RKO (cell line): Measurements from ENCODE around the gene RNF41.
A peak's percentile ranks its signal among the peaks of the same experiment; 100 is the strongest.

Experiments used
- DNase-seq: peaks from one replicate; pipeline ENCODE4 v3.0.0-alpha.2; 2016; ENCODE audit warnings: low spot score

The RNF41 gene

DNA sequence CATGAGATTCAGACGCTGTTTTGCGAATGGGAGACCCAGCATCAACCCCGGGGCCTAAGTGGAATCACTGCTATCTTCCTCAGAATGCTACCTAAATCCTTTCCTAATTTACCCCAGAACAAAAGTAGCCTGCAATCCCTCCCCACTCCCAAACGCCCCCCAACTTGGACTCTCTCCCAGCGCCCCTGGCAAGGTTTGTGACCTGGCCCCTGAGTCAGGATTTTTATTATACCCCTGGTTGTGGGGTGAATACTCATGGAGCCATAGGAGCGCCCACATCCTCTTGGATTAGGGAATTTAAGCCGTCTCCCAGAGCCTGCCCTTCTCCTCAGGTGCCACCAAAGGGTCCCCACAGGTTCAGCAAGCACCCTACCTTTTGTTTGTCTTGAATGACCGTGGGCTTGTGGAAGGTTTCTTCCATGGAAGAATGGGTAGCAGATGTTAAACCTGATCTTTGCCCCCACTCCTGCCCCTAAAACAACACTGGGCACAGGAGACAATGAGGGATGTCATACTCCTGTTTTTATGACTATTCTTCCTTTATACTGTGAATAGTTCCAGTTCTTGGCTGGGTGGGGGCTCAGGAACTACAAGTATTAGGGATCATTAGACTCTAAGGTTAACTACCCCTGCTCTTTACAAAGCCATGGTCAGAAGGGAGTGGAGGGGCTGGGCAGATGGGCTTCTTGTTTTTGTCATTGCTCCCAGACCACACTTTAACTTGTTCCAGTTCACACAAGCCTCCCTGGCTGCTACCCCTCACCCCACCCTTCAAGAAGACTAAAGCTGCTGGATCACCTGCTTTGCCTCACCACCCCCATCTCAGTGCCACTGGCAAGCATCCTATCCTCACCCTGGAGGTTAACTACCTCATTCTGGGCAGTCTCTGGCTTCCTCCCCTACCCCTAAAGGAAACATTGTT lies 68.7 kb downstream of the RNF41 start:
- peak; percentile 66 for DNase-seq
